Ovary (tissue), 3 donors: ENCODE measurements around the gene FA2H.

Experiments used
- CTCF ChIP-seq, 3 donors: fragments of 450-650 bp in 2 of 3; fragments of 200-600 bp in 1 of 3; IDR thresholded peaks; one replicate each; pipeline versions ENCODE4 v1.5.1 to v1.8.0; 2016 to 2022; ENCODE audit warnings: antibody characterized with exemption in 3 of 3, mild to moderate bottlenecking in 1 of 3
- POLR2A ChIP-seq: fragments of 450-650 bp; IDR thresholded peaks from one replicate; pipeline ENCODE4 v1.6.1; 2017; ENCODE audit warnings: antibody characterized with exemption, mild to moderate bottlenecking, moderate library complexity
- donor health status: DM: no; HTN: no; CAD: no.

- no peak for TF ChIP-seq CTCF (IDR thresholded peaks at IDR 0.05)
- no peak for TF ChIP-seq POLR2A
Measured at GRCh38 chr16:74752258-74752657, 22.4 kb downstream of the FA2H start.
